HepG2 (cell line): ENCODE data around the gene TMOD2. TPM values are rescaled to one million over a fixed set of nuclear protein-coding genes. Genes with fewer than 3 reads are reported as not detected.

Source experiments
- ATAC-seq: fragments of 200-7000 bp; cut with Tn5 transposase; 3 replicates; pipeline ENCODE4 v1.9.1; 2020; ENCODE audit warnings: mild to moderate bottlenecking, moderate library complexity
- BruUV-seq: library from RNA; stranded (reverse); fragments of 400-500 nt; replicated peaks from 2 replicates; lab custom pipeline; 2021; lab: Mats Ljungman, UMichigan
- CTCF ChIA-PET: fragments of 300-600 bp; formaldehyde crosslinking; extraction: SDS; loops from one replicate; lab custom pipeline; 2021; ENCODE audit warnings: low total read pairs, inconsistent platforms, low intra/inter-chr PET ratio; lab: Yijun Ruan, JAX
- POLR2A ChIA-PET: fragments of 350-600 bp; sonication (Branson Sonifier 250); formaldehyde crosslinking; loops from one replicate; lab custom pipeline; 2020; ENCODE audit warnings: antibody characterized with exemption, inconsistent platforms; lab: Yijun Ruan, JAX
- DNase-seq: peaks from one replicate; pipeline ENCODE4 v3.0.0-alpha.2; 2015; ENCODE audit warnings: low spot score
- FAIRE-seq: peaks from 3 replicates; lab custom pipeline; 2011; peaks lifted over from hg19 to GRCh38; lab: Jason Lieb, UNC
- H2AFZ ChIP-seq: one replicate; pipeline ENCODE4 v1.6.1; 2011; ENCODE audit warnings: low read length, inconsistent platforms
- H3K27ac ChIP-seq: fragments of 300-600 bp; 3 replicates; pipeline ENCODE4 v1.8.0; 2011; ENCODE audit warnings: mixed run types, mild to moderate bottlenecking, mixed read lengths, low read length, inconsistent platforms; ENCODE audit not compliant: insufficient read depth; ENCODE audit errors: extremely low read length
- H3K27me3 ChIP-seq, 2 experiments: fragments of 200-600 bp in 1 of 2; 2 replicates in 1 of 2; 3 replicates in 1 of 2; pipeline versions ENCODE4 v1.6.0 to v1.8.0; 2011; ENCODE audit warnings: low read length in 2 of 2, mild to moderate bottlenecking in 2 of 2, moderate library complexity in 2 of 2, inconsistent platforms in 1 of 2; ENCODE audit not compliant: insufficient read depth in 2 of 2, control insufficient read depth in 1 of 2
- H3K36me3 ChIP-seq, 2 experiments: fragments of 200-600 bp in 1 of 2; replicated peaks in 1 of 2; 2 replicates in 1 of 2; 3 replicates in 1 of 2; pipeline versions ENCODE4 v1.5.1 to v1.8.0; 2011; ENCODE audit warnings: low read length in 2 of 2, inconsistent platforms in 1 of 2; ENCODE audit not compliant: insufficient read depth in 2 of 2, control insufficient read depth in 1 of 2
- H3K4me1 ChIP-seq: 2 replicates; pipeline ENCODE4 v1.5.1; 2012; ENCODE audit warnings: low read length, inconsistent platforms; ENCODE audit not compliant: insufficient read depth
- H3K4me2 ChIP-seq: 2 replicates; pipeline ENCODE4 v1.6.0; 2011; ENCODE audit warnings: low read depth, low read length, inconsistent platforms
- H3K4me3 ChIP-seq, 3 experiments: fragments of 200-600 bp in 1 of 3; sonication (generic), shearing (Covaris generic) in 1 of 3; replicated peaks in 1 of 3; 2 replicates each; pipeline ENCODE4 v1.5.1; 2011 to 2016; ENCODE audit warnings: low read length in 3 of 3, inconsistent platforms in 2 of 3, low read depth in 2 of 3, mild to moderate bottlenecking in 2 of 3, control low read depth in 1 of 3, mixed read lengths in 1 of 3; ENCODE audit not compliant: insufficient read depth in 1 of 3
- H3K79me2 ChIP-seq: one replicate; pipeline ENCODE4 v1.6.1; 2011; ENCODE audit warnings: low read length, inconsistent platforms; ENCODE audit not compliant: insufficient read depth
- H3K9ac ChIP-seq: 2 replicates; pipeline ENCODE4 v1.6.0; 2011; ENCODE audit warnings: mild to moderate bottlenecking, low read depth, low read length, inconsistent platforms; ENCODE audit not compliant: insufficient read depth
- H3K9me3 ChIP-seq: 2 replicates; pipeline ENCODE4 v1.5.1; 2012; ENCODE audit warnings: mild to moderate bottlenecking, low read length
- H4K20me1 ChIP-seq: 2 replicates; pipeline ENCODE4 v1.6.0; 2011; ENCODE audit warnings: inconsistent platforms, mild to moderate bottlenecking, low read length, moderate library complexity; ENCODE audit not compliant: insufficient read depth
- HNF1A ChIP-seq, 2 experiments: sonication (generic) in 1 of 2; formaldehyde crosslinking in 1 of 2; IDR thresholded peaks; 2 replicates each; pipeline versions ENCODE4 v1.4.0 to v1.6.1; 2016 to 2020; ENCODE audit warnings: borderline replicate concordance in 1 of 2, low read depth in 1 of 2, mild to moderate bottlenecking in 1 of 2, missing genetic modification reagents in 1 of 2
- HNF4A ChIP-seq: sonication (generic); formaldehyde crosslinking; IDR thresholded peaks from 2 replicates; pipeline ENCODE4 v1.4.0; 2020; ENCODE audit warnings: missing genetic modification reagents
- MAFF ChIP-seq: IDR thresholded peaks from 2 replicates; pipeline ENCODE4 v1.6.1; 2011; ENCODE audit warnings: low read depth, low read length, improper control_type of control experiment
- PATZ1 ChIP-seq: sonication (generic); formaldehyde crosslinking; IDR thresholded peaks from 2 replicates; pipeline ENCODE4 v1.4.0; 2020; ENCODE audit warnings: missing genetic modification reagents
- POGZ ChIP-seq: sonication (generic); formaldehyde crosslinking; IDR thresholded peaks from 2 replicates; pipeline ENCODE4 v1.4.0; 2020; ENCODE audit warnings: mild to moderate bottlenecking, missing genetic modification reagents
- REL ChIP-seq: sonication (generic); formaldehyde crosslinking; conservative IDR thresholded peaks from 2 replicates; pipeline ENCODE4 v1.8.0; 2022; ENCODE audit warnings: mild to moderate bottlenecking, missing genetic modification reagents, moderate library complexity
- RXRB ChIP-seq: IDR thresholded peaks from 2 replicates; pipeline ENCODE4 v1.6.1; 2016; ENCODE audit warnings: borderline replicate concordance, missing genetic modification reagents, missing compliant biosample characterization
- ZNF180 ChIP-seq: sonication (generic); formaldehyde crosslinking; IDR thresholded peaks from 2 replicates; pipeline ENCODE4 v1.4.0; 2020; ENCODE audit warnings: low read depth, missing genetic modification reagents, borderline replicate concordance
- ZNF432 ChIP-seq: sonication (generic); formaldehyde crosslinking; IDR thresholded peaks from 2 replicates; pipeline ENCODE4 v1.5.0; 2020; ENCODE audit warnings: missing genetic modification reagents, mild to moderate bottlenecking, borderline replicate concordance
- ZNF609 ChIP-seq: sonication (generic); formaldehyde crosslinking; IDR thresholded peaks from 2 replicates; pipeline ENCODE4 v1.4.0; 2020; ENCODE audit warnings: mild to moderate bottlenecking, missing genetic modification reagents, borderline replicate concordance
- ZNF790 ChIP-seq: sonication (generic); formaldehyde crosslinking; IDR thresholded peaks from 2 replicates; pipeline ENCODE4 v1.8.0; 2022; ENCODE audit warnings: missing genetic modification reagents, mild to moderate bottlenecking, borderline replicate concordance
- WGBS: methylation state at CpG from one replicate; pipeline ENCODE4 v1.1.6; 2017; ENCODE audit warnings: low lambda C conversion rate; 5-methylcytosine and 5-hydroxymethylcytosine counted together
- in situ Hi-C: cut with HindIII; loops from 2 replicates; pipeline ENCODE4 v1.10.0; 2017; ENCODE audit warnings: low pct_unique_long_range_greater_than_20kb; ENCODE audit not compliant: extremely low pct_ligation_motif_present
- intact Hi-C: fragments of 100-400 bp; cut with micrococcal nuclease; formaldehyde crosslinking; loops from one replicate; pipeline ENCODE4 v1.10.0; 2022; ENCODE audit not compliant: unreplicated experiment
- polyA plus RNA-seq, 8 experiments: library from polyadenylated mRNA; depleted of rRNA in 3 of 8; stranded (reverse) in 7 of 8; unstranded in 1 of 8; fragments of >200 nt; fragmentation: Illumina TruSeq in 4 of 8; extraction: Trizol in 4 of 8; gene quantifications; 2 replicates each; pipeline versions ENCODE4 v1.2.1 to v1.2.3, GENCODE V29; 2011 to 2016; ENCODE audit warnings: low read depth in 4 of 8, missing spikeins in 1 of 8, mixed read lengths in 1 of 8; ENCODE audit not compliant: insufficient read depth in 1 of 8
- total RNA-seq, 5 experiments: library from RNA; depleted of rRNA; stranded (reverse); fragments of >200 nt; fragmentation: Illumina TruSeq; extraction: Trizol; gene quantifications; 2 replicates each; pipeline ENCODE4 v1.2.3, GENCODE V29; 2016; ENCODE audit warnings: low read depth in 1 of 5

TMOD2 gene
- total and polyA plus RNA-seq, 2 of the 13 experiments (the other 11 are each of a cell fraction or from before 2014, with no cell fraction given) = 0.01 to 0.02 TPM

- no peaks in the 10 kb centered on the region for H3K9me3 ChIP-seq
- H3K4me1 ChIP-seq = peaks cover 16% of the 10 kb centered on the region
- FAIRE-seq (peak; percentile 8), ATAC-seq (peak; percentile 76), DNase-seq (no peak)
- H3K27me3 ChIP-seq = no peaks in the 10 kb centered on the region
- no peaks in the 10 kb centered on the region for H4K20me1 ChIP-seq
- H3K4me2 ChIP-seq = peak overlapping the region; percentile 32; the same call in 1 of the 2 replicates
- no peak overlapping the region for H3K4me3 ChIP-seq
- no TSS peak for BruUV-seq
- in situ Hi-C loops = no loop called here
- WGBS = 26% methylated on average over 8 of the region's 8 CpGs
- POLR2A ChIA-PET = no interaction called here
- CTCF ChIA-PET = no interaction called here
- H3K9ac ChIP-seq = no peak overlapping the region
- intact Hi-C loops = no loop called here
- no peaks in the 10 kb centered on the region for H3K36me3 ChIP-seq
- H3K79me2 ChIP-seq = no peaks in the 10 kb centered on the region
- H2AFZ ChIP-seq = no peak overlapping the region
- H3K27ac ChIP-seq = no peak overlapping the region
- TF ChIP-seq RXRB (CRISPR knock-in tag) (peak; percentile 51; the same call in 1 of the 2 replicates), ZNF432 (CRISPR knock-in tag) (no peak), ZNF609 (CRISPR knock-in tag) (no peak), REL (CRISPR knock-in tag) (no peak), HNF4A (CRISPR knock-in tag) (peak; percentile 27; the same call in 1 of the 2 replicates), ZNF180 (CRISPR knock-in tag) (no peak), POGZ (CRISPR knock-in tag) (no peak), PATZ1 (CRISPR knock-in tag) (peak; percentile 46), MAFF (peak; percentile 78), ZNF790 (no peak), HNF1A (IDR thresholded peaks at IDR 0.05; ENCODE audit: low read depth) (0 out of 2 replicates have a peak, but pooled peaks have one; percentile 28), HNF1A (CRISPR knock-in tag; IDR thresholded peaks at IDR 0.05; ENCODE audit: borderline replicate concordance) (no peak)
Observed at GRCh38 chr15:51720201-51720995, 31.0 kb upstream of the TMOD2 start.
